Transverse colon (tissue), 4 donors: Measurements from ENCODE around the gene STEAP1B. TPM values are rescaled to one million over a fixed set of nuclear protein-coding genes. Genes with fewer than 3 reads are reported as not detected.

Source experiments
- DNase-seq: peaks from one replicate; pipeline ENCODE4 v3.0.0-alpha.2; 2019
- H3K27ac ChIP-seq, 4 donors: fragments of 200-600 bp; sonication (generic); 2 replicates each; pipeline ENCODE4 v1.5.1; 2016 to 2018; ENCODE audit warnings: inconsistent platforms in 4 of 4
- H3K27me3 ChIP-seq: fragments of 200-600 bp; sonication (generic); 2 replicates; pipeline ENCODE4 v1.5.1; 2017; ENCODE audit warnings: inconsistent platforms
- H3K36me3 ChIP-seq, 4 donors: fragments of 200-600 bp; sonication (generic); 2 replicates each; pipeline ENCODE4 v1.5.1; 2017 to 2019; ENCODE audit warnings: inconsistent platforms in 4 of 4
- H3K4me1 ChIP-seq, 4 donors: fragments of 200-600 bp; sonication (generic); 2 replicates each; pipeline ENCODE4 v1.5.1; 2017 to 2020; ENCODE audit warnings: inconsistent platforms in 4 of 4
- H3K4me3 ChIP-seq, 4 donors: fragments of 200-600 bp; sonication (generic); 1 replicate in 1 of 4; 2 replicates in 3 of 4; pipeline versions ENCODE4 v1.5.1 to v1.6.1; 2017 to 2019; ENCODE audit warnings: inconsistent platforms in 4 of 4
- H3K9me3 ChIP-seq, 2 donors: fragments of 200-600 bp; sonication (generic); 2 replicates each; pipeline ENCODE4 v1.5.1; 2017 to 2019; ENCODE audit warnings: inconsistent platforms in 2 of 2
- EP300 ChIP-seq: sonication (generic); formaldehyde crosslinking; IDR thresholded peaks from one replicate; pipeline ENCODE4 v1.6.1; 2017; ENCODE audit warnings: antibody characterized with exemption, low read depth
- POLR2A ChIP-seq: fragments of 450-650 bp; IDR thresholded peaks from one replicate; pipeline ENCODE4 v1.6.1; 2016; ENCODE audit warnings: antibody characterized with exemption, mild to moderate bottlenecking, moderate library complexity
- POLR2AphosphoS5 ChIP-seq, 3 donors: sonication (generic); formaldehyde crosslinking; IDR thresholded peaks; one replicate each; pipeline ENCODE4 v1.6.1; 2016; ENCODE audit warnings: antibody characterized with exemption in 3 of 3
- WGBS, 2 donors: methylation state at CpG; one replicate each; pipeline ENCODE4 v1.1.5; 2018; ENCODE audit warnings: low coverage in 1 of 2; 5-methylcytosine and 5-hydroxymethylcytosine counted together
- in situ Hi-C, 4 donors: fragments of 200-750 bp; cut with MboI; loops; one replicate each; pipeline versions ENCODE4 v1.15.0 to v1.15.1; 2017; ENCODE audit warnings: low sequenced_read_pairs in 3 of 4, low pct_ligation_motif_present in 1 of 4, low pct_unique_long_range_greater_than_20kb in 1 of 4
- intact Hi-C: fragments of 100-400 bp; cut with DNase I; formaldehyde crosslinking; loops from one replicate; pipeline ENCODE4 v1.15.1; 2023; ENCODE audit warnings: low total_unique reads
- total RNA-seq, 4 donors: library from RNA; depleted of rRNA; stranded (reverse); fragments of >200 nt; gene quantifications; one replicate each; pipeline ENCODE4 v1.1.0, GENCODE V29; 2016
- TF ChIP-seq, protein P1 (sequence below), 5 experiments: fragments of 200-600 bp in 3 of 5; fragments of 450-650 bp in 2 of 5; sonication (generic) in 3 of 5; IDR thresholded peaks; 1 replicate in 2 of 5; 2 replicates in 3 of 5; pipeline ENCODE4 v1.5.1; 2016 to 2017; ENCODE audit warnings: antibody characterized with exemption in 5 of 5, inconsistent platforms in 3 of 5, mild to moderate bottlenecking in 2 of 5, moderate library complexity in 1 of 5

Gene STEAP1B
- total RNA-seq, 4 donors from 2014 or later, result 0.64 to 3.7 TPM; not detected in 2

DNA sequence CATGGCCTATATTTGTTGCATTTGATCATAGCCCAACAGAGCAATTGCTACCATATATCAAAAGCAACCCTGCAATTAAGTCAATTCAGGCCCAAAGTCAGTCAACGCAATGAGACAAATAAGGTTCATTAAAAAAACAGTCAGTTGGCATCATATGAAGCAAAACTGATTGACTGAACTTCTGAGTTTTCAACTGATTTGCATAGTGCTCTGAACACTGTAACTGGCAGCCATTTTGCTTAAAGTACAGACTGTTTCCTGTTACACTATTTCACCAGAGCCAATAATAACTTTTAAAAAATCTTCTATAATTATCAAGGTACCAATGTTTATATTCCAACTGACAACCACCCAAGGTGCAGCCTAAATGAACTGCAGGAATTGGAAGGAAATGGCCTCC is 74.6 kb downstream of the STEAP1B start:
- H3K27me3 ChIP-seq, result no peaks in the 10 kb centered on the region
- H3K4me3 ChIP-seq, result no peak overlapping the region
- in situ Hi-C loops, result no loop called here
- TF ChIP-seq POLR2AphosphoS5 (IDR thresholded peaks at IDR 0.05), result no peak
- no peak for TF ChIP-seq EP300
- no peak for TF ChIP-seq POLR2A
- TF ChIP-seq, protein P1, sequence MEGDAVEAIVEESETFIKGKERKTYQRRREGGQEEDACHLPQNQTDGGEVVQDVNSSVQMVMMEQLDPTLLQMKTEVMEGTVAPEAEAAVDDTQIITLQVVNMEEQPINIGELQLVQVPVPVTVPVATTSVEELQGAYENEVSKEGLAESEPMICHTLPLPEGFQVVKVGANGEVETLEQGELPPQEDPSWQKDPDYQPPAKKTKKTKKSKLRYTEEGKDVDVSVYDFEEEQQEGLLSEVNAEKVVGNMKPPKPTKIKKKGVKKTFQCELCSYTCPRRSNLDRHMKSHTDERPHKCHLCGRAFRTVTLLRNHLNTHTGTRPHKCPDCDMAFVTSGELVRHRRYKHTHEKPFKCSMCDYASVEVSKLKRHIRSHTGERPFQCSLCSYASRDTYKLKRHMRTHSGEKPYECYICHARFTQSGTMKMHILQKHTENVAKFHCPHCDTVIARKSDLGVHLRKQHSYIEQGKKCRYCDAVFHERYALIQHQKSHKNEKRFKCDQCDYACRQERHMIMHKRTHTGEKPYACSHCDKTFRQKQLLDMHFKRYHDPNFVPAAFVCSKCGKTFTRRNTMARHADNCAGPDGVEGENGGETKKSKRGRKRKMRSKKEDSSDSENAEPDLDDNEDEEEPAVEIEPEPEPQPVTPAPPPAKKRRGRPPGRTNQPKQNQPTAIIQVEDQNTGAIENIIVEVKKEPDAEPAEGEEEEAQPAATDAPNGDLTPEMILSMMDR (IDR thresholded peaks at IDR 0.05), result no peak
- no peaks in the 10 kb centered on the region for H3K4me1 ChIP-seq
- no peaks in the 10 kb centered on the region for H3K36me3 ChIP-seq
- no peaks in the 10 kb centered on the region for H3K9me3 ChIP-seq
- intact Hi-C loops, result no loop called here
- no peak overlapping the region for H3K27ac ChIP-seq
- DNase-seq, result no peak
- WGBS, 2 donors, result 86 to 100% methylated on average over 1 of the region's 1 CpG

DNA sequence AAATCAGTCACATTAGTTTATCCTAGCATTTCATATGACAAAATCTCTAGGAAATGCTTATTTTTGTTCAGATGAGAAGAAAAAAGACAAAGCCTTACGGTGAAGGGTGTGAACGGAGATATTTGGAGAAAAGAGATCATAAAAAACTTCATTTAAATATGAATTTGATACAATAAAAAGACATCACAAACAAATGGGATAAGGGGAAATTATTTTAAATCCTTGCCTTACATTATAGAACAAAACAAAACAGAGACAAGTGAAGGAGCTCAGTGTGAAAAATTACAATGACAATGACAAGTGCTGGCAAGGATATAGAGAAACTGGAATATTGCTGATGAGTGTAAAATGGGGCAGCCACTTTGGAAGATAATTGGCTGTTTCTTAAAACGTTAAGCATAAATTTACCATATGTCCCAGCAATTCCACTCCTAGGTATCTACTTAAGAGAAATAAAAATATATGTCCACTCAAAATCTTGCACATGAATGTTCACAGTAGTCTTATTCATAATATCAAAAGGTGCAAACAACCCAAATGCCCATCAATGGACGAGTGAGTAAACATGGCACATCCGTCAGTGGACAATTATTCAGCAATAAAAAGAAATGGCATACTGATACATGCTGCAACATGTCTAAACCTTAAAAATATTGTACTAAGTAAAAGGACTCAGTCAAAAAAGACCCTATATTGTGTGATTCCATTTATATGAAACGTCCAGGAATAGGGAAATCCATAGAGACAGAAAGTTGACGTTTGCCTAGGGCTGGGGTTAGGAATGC is 77.0 kb downstream of the STEAP1B start:
- H3K36me3 ChIP-seq, result no peaks in the 10 kb centered on the region
- no peak overlapping the region for H3K4me3 ChIP-seq
- TF ChIP-seq POLR2A (no peak), EP300 (no peak), POLR2AphosphoS5 (IDR thresholded peaks at IDR 0.05) (no peak)
- TF ChIP-seq, protein P1 (IDR thresholded peaks at IDR 0.05), result no peak
- H3K9me3 ChIP-seq, result no peaks in the 10 kb centered on the region
- intact Hi-C loops, result no loop called here
- DNase-seq, result no peak
- no peak overlapping the region for H3K27ac ChIP-seq
- no peaks in the 10 kb centered on the region for H3K4me1 ChIP-seq
- in situ Hi-C loops, result no loop called here
- H3K27me3 ChIP-seq, result no peaks in the 10 kb centered on the region
- WGBS, 2 donors, result 76 to 80% methylated on average over 6 to 7 of the region's 7 CpGs

DNA sequence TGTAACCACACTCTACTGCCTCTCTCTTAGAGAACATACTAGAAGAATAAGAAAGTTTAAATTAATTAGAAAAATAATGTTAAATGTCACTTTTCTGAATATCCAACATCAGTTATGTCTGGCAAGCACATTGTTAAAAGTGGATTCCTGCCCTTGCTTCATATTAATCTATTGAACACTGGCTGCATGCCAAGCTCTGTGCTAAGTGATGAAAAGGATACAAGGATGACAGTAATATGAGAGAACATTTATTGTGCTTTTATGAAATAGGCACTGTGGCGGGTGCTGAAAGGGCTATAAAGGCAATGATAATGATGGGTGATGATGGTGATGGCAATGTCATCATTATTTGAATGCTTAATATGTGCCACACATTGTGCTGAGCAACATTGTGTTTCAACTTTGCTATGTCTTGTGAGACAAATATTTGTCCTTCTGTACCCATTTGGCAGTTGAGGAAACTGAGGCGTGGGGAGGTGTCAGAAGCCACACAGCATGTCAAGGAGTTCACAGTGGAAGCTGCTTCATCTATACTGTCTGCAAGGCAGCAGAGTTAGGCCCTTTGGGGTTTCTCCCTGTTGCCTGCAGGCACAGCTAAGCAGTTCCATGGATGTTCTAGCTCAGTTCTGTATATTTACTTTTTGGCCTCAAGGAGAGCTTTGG is 78.9 kb downstream of the STEAP1B start:
- in situ Hi-C loops (no loop called here), intact Hi-C loops (no loop called here)
- H3K9me3 ChIP-seq, result no peaks in the 10 kb centered on the region
- no peaks in the 10 kb centered on the region for H3K27me3 ChIP-seq
- no peak for DNase-seq
- no peaks in the 10 kb centered on the region for H3K4me1 ChIP-seq
- no peak overlapping the region for H3K4me3 ChIP-seq
- H3K27ac ChIP-seq, result no peak overlapping the region
- TF ChIP-seq, protein P1 (IDR thresholded peaks at IDR 0.05), result no peak
- no peak for TF ChIP-seq POLR2AphosphoS5 (IDR thresholded peaks at IDR 0.05)
- no peak for TF ChIP-seq POLR2A
- TF ChIP-seq EP300, result no peak
- no peaks in the 10 kb centered on the region for H3K36me3 ChIP-seq
- whole genome bisulfite sequencing, 2 donors, result 84% methylated on average over 2 of the region's 2 CpGs; no CpG with 5 or more reads in 1 of the 2 donors

DNA sequence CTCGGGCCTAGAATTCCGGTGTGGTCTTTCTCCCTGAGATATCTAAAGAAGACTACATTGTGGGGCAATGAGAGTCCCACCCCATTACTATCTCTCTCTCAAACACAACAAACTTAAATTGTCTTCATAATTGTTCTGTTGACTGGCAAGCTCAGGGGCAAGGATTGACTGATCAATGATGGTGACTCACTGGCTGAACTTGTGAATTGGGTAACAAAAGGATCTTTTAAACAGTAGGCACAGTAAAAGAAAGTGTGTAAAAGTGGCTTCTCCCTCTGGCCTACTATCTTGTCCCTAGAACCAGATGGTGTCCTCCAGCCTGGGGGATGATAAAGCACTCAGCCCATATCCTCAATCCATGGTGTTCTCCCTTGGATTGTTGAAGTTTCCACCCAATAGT is 80.0 kb downstream of the STEAP1B start:
- H3K9me3 ChIP-seq, result no peaks in the 10 kb centered on the region
- WGBS, 2 donors, result 97 to 100% methylated on average over 2 of the region's 2 CpGs
- H3K27me3 ChIP-seq, result no peaks in the 10 kb centered on the region
- no peaks in the 10 kb centered on the region for H3K4me1 ChIP-seq
- no peak overlapping the region for H3K4me3 ChIP-seq
- in situ Hi-C loops (no loop called here), intact Hi-C loops (no loop called here)
- no peak for DNase-seq
- H3K36me3 ChIP-seq, result no peaks in the 10 kb centered on the region
- no peak for TF ChIP-seq EP300
- TF ChIP-seq, protein P1 (IDR thresholded peaks at IDR 0.05), result no peak
- TF ChIP-seq POLR2A, result no peak
- no peak for TF ChIP-seq POLR2AphosphoS5 (IDR thresholded peaks at IDR 0.05)
- H3K27ac ChIP-seq, result no peak overlapping the region
